ENCODE data around the gene GNB2.
A peak's percentile ranks its signal among the peaks of the same experiment; 100 is the strongest.
"Not testable (repeated sequence)": the region's sequence is repeated elsewhere in the genome, so short reads cannot be mapped to it uniquely, and the experiment has no call there.

Gene GNB2

DNA sequence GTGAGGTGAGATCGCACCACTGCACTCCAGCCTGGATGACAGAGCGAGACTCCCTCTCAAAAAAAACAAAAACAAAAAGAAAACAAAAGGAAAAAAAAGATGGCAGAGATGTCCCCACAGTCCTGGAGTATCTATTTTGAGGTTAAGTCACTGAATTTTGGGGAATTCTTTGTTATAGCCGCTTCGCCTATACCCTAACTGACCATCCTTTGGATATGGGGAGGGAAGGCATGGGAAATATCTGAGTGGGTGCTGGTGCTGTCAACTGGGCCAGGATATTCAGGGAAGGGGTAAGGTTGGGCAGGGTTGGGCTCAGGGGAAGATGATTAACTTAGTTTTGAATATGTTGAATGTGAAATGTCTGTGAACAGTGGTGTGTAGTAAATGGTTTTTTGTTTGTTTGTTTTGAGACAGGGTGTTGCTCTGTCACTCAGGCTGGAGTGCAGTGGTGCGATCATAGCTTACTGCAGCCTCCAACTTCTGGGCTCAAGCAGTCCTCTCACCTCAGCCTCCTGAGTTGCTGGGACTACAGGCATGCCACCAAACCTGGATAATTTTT lies 8.3 kb upstream of the GNB2 start:
- Histone ChIP-seq H3K9ac (no peak overlapping the region), H3K27ac (no peak overlapping the region), H3K4me3 (no peak overlapping the region), H4K20me1 (no peaks in the 10 kb centered on the region), H3K4me2 (no peak overlapping the region), H3K9me3 (no peaks in the 10 kb centered on the region), H3K4me1 (no peaks in the 10 kb centered on the region), H3K27me3 (no peaks in the 10 kb centered on the region), H3K36me3 (no peaks in the 10 kb centered on the region)
- TF ChIP-seq Cebpa-rat (IDR thresholded peaks at IDR 0.05), result no peak

DNA sequence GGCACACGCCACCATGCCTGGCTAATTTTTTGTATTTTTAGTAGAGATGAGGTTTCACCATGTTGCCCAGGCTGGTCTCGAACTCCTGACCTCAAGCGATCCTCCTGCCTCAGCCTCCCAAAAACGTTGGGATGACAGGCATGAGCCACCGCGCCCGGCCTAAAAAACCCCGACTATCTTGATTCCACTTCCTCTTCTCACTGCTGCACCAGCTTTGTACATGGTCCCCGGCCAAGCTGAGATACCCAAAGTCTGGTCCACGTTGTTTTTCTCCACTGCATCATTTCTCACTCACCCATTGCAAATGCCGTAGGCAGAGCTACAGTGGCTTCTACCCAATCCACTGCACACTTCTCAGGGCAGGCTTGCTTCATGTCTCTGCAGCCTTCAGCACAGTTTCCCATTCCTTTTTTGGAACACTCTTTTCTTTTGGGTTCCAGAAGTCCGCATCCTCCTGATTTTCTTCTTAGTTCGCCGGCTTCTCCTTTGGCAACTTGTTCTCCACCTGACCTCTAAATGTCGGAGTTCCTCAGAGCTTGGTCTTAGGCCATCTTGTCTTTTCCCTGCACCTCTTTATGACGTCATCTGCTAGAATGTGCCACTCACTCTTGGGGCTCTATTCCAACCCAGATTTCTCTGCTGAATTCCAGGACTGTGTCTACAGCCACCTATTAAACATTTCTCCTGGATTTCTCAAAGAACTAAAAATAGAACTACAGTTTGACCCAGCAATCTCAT lies 6.0 kb upstream of the GNB2 start:
- H3K4me2 ChIP-seq, result no peak overlapping the region
- H3K4me1 ChIP-seq, result no peaks in the 10 kb centered on the region
- H3K4me3 ChIP-seq, result no peak overlapping the region
- no peak for TF ChIP-seq Cebpa-rat (IDR thresholded peaks at IDR 0.05)
- no peaks in the 10 kb centered on the region for H4K20me1 ChIP-seq
- no peaks in the 10 kb centered on the region for H3K9me3 ChIP-seq
- no peak overlapping the region for H3K9ac ChIP-seq
- H3K27me3 ChIP-seq, result no peaks in the 10 kb centered on the region
- no peak overlapping the region for H3K27ac ChIP-seq
- no peaks in the 10 kb centered on the region for H3K36me3 ChIP-seq

DNA sequence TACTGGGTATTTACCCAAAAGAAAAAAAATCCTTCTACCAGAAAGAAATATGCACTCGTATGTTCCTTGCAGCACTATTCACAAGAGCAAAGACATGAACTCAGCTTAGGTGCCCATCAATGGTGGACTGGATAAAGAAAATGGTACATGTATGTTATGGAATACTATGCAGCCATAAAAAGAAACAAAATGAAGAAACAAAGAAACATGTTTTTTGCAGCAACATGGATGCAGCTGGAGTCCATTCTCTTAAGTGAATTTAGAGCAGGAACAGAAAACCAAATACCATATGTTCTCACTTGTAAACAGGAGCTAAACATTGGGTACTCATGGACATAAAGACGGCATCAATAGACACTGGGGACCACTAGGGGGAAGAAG lies 5.5 kb upstream of the GNB2 start:
- no peak for TF ChIP-seq Cebpa-rat (IDR thresholded peaks at IDR 0.05)
- Histone ChIP-seq H3K4me2 (no peak overlapping the region), H3K27me3 (no peaks in the 10 kb centered on the region), H3K36me3 (no peaks in the 10 kb centered on the region), H3K9me3 (no peaks in the 10 kb centered on the region), H3K4me1 (0 out of 2 replicates have a peak, but pooled peaks cover 6% of the 10 kb centered on the region), H4K20me1 (no peaks in the 10 kb centered on the region), H3K27ac (no peak overlapping the region), H3K4me3 (no peak overlapping the region), H3K9ac (no peak overlapping the region)

DNA sequence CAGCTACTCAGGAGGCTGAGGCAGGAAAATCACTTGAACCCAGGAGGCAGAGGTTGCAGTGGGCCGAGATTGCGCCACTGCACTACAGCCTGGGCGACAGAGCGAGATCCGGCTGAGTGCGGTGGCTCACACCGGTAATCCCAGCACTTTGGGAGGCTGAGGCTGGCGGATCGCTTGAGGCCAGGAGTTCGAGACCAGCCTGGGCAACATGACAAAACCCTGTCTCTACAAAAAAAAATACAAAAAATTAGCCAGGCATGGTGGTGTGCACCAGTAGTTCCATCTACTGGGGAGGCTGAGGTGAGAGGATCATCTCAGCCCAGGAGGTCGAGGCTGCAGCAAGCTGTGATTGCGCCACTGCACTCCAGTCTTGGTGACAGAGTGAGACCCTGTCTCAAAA lies 4.4 kb upstream of the GNB2 start:
- not testable (repeated sequence) for H3K27me3 ChIP-seq, H3K4me1 ChIP-seq, H3K4me2 ChIP-seq, H3K27ac ChIP-seq, H4K20me1 ChIP-seq, H3K4me3 ChIP-seq, H3K9ac ChIP-seq, H3K9me3 ChIP-seq, H3K36me3 ChIP-seq

DNA sequence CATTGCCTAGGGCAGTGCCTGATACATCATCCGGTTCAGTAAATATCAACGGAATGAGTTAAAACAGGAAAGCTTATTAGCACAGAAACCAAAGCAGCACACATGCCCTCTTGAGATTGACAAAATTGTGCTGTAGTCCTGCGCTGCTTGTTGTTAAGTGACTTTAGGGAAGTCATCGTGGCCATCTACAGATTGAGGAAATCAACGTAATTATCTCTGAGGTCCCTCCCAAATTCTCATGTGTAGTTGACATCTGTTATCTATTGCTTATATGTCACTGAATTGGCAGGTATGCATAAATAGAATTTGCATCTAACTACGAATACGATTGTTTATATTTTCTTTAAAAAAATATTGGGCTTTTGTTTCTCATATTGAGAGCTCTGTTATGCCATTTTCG lies 3.5 kb upstream of the GNB2 start:
- H3K9me3 ChIP-seq, result no peaks in the 10 kb centered on the region
- H3K9ac ChIP-seq, result no peak overlapping the region
- H3K27ac ChIP-seq, result no peak overlapping the region
- peaks cover 9% of the 10 kb centered on the region for H4K20me1 ChIP-seq
- no peak overlapping the region for H3K4me2 ChIP-seq
- H3K4me3 ChIP-seq, result no peak overlapping the region
- no peaks in the 10 kb centered on the region for H3K36me3 ChIP-seq
- no peaks in the 10 kb centered on the region for H3K27me3 ChIP-seq
- H3K4me1 ChIP-seq, result 0 out of 2 replicates have a peak, but pooled peaks cover 7% of the 10 kb centered on the region
- no peak for TF ChIP-seq Cebpa-rat (IDR thresholded peaks at IDR 0.05)

DNA sequence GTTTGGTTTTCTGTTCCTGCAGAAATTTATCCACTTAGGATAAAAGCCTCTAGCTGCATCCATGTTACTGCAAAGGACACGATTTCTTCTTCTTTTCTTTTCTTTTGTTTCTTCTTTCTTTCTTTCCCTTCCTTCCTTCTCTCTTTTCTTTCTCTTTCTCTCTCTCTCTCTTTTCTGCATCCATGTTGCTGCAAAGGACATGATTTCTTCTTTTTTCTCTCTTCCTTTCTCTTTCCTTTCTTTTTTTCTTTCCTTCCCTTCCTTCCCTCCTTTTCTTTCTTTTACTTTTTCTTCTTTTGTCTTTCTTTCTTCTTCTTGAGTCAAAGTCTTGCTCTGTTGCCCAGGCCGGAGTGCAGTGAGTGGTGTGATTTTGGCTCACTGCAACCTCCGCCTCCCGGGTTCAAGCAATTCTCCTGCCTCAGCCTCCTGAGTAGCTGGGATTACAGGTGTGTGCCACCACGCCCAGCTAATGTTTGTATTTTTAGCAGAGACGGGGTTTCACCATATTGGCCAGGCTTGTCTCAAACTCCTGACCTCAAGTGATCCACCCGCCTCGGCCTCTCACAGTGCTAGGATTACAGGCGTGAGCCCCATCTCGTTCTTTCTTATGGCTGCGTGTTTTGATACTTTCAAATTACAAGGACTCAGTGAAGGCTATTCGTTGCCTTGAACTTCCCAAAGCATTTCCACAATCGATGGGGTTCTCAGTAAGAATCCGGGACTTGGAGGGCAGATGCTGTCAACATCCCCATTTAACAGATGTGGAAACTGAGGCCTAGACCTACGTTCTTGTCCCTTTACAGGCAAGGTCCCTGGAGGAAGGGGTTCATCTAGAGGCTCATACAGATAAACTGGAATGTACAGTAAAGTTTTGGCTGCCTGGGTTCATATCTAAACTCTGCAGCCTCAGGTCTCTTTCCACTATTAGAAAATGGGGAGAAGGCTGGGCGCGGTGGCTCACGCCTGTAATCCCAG lies 1.9 kb upstream of the GNB2 start:
- Histone ChIP-seq H3K4me3 (no peak overlapping the region), H3K27me3 (no peaks in the 10 kb centered on the region), H3K4me1 (peaks cover 11% of the 10 kb centered on the region), H3K9me3 (no peaks in the 10 kb centered on the region), H3K36me3 (peaks cover 4% of the 10 kb centered on the region), H4K20me1 (peaks cover 21% of the 10 kb centered on the region), H3K27ac (no peak overlapping the region), H3K4me2 (no peak overlapping the region), H3K9ac (no peak overlapping the region)
- no peak for TF ChIP-seq Cebpa-rat (IDR thresholded peaks at IDR 0.05)

DNA sequence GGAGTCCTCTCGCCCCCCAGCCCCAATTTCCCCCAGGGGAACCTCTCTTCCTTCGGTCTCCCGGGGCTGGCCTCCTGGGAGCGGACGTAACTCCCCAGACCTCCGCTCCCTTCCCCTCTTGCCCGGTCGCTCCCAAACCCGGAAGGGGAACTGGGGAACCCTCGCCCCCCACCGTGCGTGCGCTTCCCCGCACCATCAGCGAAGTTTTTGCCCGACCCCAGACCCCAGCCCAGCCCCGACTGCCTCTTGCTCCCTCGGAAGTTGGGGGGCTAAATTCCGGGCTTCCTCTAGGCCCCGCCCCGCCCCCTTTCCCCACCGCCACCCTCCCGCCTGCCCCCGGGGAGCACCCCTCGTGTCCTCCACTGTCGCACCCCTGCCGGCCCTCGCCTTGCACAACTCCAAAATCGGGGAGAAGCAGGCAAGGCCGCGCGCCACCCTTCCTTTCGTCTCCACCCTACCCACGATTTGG lies 436 bp downstream of the GNB2 start:
- H3K27ac ChIP-seq, result peak overlapping the region; percentile 97
- peak overlapping the region; percentile 94 for H3K9ac ChIP-seq

DNA sequence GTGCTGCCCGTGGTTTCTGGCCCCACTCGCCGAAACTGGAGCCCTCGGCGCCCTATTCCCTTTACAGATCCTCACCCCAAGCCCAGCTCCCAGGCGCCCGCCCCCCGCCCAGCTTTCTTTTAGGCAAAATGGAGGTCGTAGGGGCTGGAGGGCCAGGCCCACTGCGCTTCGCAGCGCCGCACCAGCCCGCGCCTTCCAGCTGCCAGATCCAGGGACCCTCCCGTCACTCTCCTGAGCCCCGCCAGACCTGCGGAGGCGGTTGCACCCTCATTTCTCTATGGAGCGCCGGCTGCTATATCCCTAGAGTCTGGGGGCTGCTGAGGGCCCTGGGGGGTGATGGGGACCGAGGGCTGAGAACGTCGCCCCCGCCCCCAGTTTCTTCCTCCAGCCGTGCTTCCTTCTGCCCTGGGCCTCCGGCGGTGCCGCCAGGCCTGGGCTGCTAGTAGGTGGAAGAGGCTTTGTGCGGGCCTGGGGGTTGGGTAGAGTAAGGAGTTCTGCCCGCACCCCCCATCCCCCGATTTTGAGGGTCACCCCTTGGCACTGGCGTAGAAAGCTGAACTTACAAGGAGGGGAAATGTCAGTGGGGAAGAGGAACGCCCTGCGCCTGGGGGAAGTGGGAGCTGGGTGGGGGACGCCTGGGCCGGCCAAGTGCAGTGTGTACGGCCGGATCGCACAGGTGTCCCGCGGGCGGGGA lies 1.0 kb downstream of the GNB2 start:
- H3K4me1 ChIP-seq, result peaks cover 32% of the 10 kb centered on the region
- no peak for TF ChIP-seq Cebpa-rat (IDR thresholded peaks at IDR 0.05)
- H4K20me1 ChIP-seq, result peaks cover 50% of the 10 kb centered on the region

More for the DNA sequence above, 436 bp downstream of the GNB2 start:
- H3K4me3 ChIP-seq, result peak overlapping the region; percentile 95
- peaks cover 32% of the 10 kb centered on the region for H3K4me1 ChIP-seq
- TF ChIP-seq Cebpa-rat (IDR thresholded peaks at IDR 0.05), result no peak
- peaks cover 27% of the 10 kb centered on the region for H3K36me3 ChIP-seq
- no peaks in the 10 kb centered on the region for H3K27me3 ChIP-seq
- H3K9me3 ChIP-seq, result no peaks in the 10 kb centered on the region
- peak overlapping the region; percentile 93 for H3K4me2 ChIP-seq
- H4K20me1 ChIP-seq, result peaks cover 45% of the 10 kb centered on the region

DNA sequence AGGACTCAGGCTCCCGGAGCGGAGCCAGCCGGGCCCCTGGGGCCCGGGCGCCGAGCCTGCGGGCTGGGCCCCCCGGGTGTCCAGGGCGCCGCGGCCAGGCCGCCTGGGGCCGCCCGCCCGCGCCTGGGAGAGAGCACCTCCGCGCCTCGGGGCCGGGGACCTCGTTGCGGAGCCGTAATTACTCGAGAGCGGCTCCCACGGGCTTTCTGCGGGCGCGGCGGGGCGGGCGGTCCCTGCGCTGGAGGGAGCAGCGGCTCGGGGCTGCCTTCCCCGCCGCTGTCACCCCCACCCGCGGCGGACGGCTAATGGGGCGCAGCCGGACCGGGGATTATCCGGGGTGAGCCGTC lies 1.5 kb downstream of the GNB2 start:
- no peaks in the 10 kb centered on the region for H3K27me3 ChIP-seq
- peaks cover 32% of the 10 kb centered on the region for H3K4me1 ChIP-seq
- H3K9me3 ChIP-seq, result no peaks in the 10 kb centered on the region
- TF ChIP-seq Cebpa-rat (IDR thresholded peaks at IDR 0.05), result no peak
- H3K36me3 ChIP-seq, result peaks cover 38% of the 10 kb centered on the region
- peak overlapping the region; percentile 95 for H3K4me3 ChIP-seq
- H3K4me2 ChIP-seq, result peak overlapping the region; percentile 93
- peak overlapping the region; percentile 94 for H3K9ac ChIP-seq
- H4K20me1 ChIP-seq, result peaks cover 56% of the 10 kb centered on the region
- H3K27ac ChIP-seq, result peak overlapping the region; percentile 97

More for the DNA sequence above, 1.0 kb downstream of the GNB2 start:
- peaks cover 33% of the 10 kb centered on the region for H3K36me3 ChIP-seq
- peak overlapping the region; percentile 93 for H3K4me2 ChIP-seq
- peak overlapping the region; percentile 94 for H3K9ac ChIP-seq
- H3K27me3 ChIP-seq, result no peaks in the 10 kb centered on the region
- no peaks in the 10 kb centered on the region for H3K9me3 ChIP-seq
- peak overlapping the region; percentile 95 for H3K4me3 ChIP-seq
- peak overlapping the region; percentile 97 for H3K27ac ChIP-seq

Data from BLaER1 (cell line).